ENCODE data around the gene NRIP2. TPM values are rescaled to one million over a fixed set of nuclear protein-coding genes. Genes with fewer than 3 reads are reported as not detected.

Gene NRIP2
- total RNA-seq, 1 donor from 2014 or later, result 9.7 TPM

DNA sequence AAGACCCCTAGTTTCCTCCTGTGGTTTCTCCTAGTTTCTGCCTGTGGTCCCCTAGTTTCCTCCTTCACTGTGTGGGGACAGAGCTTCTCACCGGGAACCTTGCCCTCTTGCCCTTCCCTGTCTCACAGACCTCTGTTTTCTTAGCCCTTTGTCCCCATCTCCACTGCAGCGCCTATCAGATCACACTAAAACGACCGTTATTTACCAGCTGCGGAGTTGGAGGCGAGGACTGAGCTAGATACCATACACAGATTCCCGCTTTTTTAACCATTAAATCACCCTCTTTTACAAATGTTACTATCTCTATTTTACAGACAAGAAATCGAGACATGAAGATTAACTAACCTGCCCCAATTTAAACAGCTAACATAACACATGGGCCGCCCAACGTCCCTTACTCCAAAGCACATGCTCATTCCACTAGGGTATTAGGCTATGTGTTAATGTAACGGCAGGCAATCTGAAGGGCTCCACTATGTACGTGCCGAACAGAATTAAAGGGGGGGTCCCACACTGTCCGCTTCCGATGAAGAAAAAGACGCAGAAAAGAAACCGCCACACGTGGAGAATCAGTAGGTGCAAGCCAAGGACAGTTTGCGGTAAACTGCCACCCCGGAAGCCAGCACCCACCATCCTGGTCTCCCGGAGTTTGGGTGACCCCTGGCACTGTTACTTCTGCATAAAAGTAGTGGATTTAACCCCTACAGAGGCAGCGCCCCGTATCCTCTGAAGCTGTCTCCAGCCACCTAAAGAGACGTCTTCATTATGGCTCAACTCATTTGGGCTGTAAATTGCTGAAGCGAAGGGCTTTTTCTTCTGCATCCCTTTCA is 41.9 kb downstream of the NRIP2 start:
- Histone ChIP-seq H3K36me3 (peaks cover 6 to 7% of the 10 kb centered on the region in 2 donors), H3K27ac (no peak overlapping the region), H3K4me3 (no peak overlapping the region), H3K9me3 (no peaks in the 10 kb centered on the region), H3K4me1 (peaks cover 13 to 17% of the 10 kb centered on the region in 2 donors), H3K27me3 (no peaks in the 10 kb centered on the region)
- TF ChIP-seq, protein P1, sequence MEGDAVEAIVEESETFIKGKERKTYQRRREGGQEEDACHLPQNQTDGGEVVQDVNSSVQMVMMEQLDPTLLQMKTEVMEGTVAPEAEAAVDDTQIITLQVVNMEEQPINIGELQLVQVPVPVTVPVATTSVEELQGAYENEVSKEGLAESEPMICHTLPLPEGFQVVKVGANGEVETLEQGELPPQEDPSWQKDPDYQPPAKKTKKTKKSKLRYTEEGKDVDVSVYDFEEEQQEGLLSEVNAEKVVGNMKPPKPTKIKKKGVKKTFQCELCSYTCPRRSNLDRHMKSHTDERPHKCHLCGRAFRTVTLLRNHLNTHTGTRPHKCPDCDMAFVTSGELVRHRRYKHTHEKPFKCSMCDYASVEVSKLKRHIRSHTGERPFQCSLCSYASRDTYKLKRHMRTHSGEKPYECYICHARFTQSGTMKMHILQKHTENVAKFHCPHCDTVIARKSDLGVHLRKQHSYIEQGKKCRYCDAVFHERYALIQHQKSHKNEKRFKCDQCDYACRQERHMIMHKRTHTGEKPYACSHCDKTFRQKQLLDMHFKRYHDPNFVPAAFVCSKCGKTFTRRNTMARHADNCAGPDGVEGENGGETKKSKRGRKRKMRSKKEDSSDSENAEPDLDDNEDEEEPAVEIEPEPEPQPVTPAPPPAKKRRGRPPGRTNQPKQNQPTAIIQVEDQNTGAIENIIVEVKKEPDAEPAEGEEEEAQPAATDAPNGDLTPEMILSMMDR (IDR thresholded peaks at IDR 0.05), result no peak
- intact Hi-C loops (cut with DNase I), result no loop called here
- DNase-seq (ENCODE audit: low spot score in 2 of 2), result peak in 1 of 2 donors; percentile 57

DNA sequence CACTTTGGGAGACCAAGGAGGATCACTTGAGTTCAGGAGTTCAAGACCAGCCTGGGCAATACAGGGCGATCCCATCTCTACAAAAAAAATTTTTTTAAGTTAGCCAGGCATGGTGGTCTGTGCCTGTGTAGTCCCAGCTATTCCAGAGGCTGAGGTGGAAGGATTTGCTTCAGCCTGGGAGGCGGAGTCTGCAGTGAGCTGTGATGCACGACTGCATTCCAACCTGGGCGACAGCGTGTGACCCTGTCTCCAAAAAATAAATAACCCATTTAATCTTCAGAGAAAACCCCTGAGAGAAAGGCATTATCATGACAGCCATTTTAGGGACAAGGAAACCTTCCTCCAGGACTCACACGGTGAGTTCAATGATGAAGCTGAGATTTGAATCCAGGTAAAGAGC is 43.7 kb downstream of the NRIP2 start:
- Histone ChIP-seq H3K27me3 (no peaks in the 10 kb centered on the region), H3K4me3 (no peak overlapping the region), H3K4me1 (peaks cover 0 to 2% of the 10 kb centered on the region in 2 donors), H3K9me3 (no peaks in the 10 kb centered on the region), H3K27ac (no peak overlapping the region), H3K36me3 (no peaks in the 10 kb centered on the region)
- DNase-seq (ENCODE audit: low spot score in 2 of 2), result peak in 1 of 2 donors; percentile 28
- intact Hi-C loops (cut with DNase I), result no loop called here
- TF ChIP-seq, protein P1 (IDR thresholded peaks at IDR 0.05), result no peak

DNA sequence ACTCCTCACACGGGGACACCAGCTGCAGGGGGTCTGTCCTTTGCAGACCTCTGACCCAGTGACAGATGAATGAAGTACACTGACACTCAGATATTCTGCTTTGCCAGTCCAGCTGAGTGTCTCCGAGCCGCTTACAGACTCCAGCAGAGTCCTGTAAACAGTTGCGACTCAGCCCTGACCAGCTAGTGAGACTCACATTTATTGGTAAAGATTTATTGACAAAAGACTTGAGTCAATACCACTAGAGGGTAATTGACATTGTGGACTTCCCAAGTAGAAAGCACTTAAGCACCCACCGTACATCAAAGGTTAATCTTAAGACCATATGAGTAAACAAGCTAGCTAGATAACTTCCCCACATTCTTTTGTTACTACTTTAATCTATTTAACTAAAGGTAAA is 49.8 kb downstream of the NRIP2 start:
- H3K9me3 ChIP-seq, result no peaks in the 10 kb centered on the region
- TF ChIP-seq, protein P1 (IDR thresholded peaks at IDR 0.05), result no peak
- no peak overlapping the region for H3K27ac ChIP-seq
- no peaks in the 10 kb centered on the region for H3K36me3 ChIP-seq
- H3K27me3 ChIP-seq, result no peaks in the 10 kb centered on the region
- no peak overlapping the region for H3K4me3 ChIP-seq
- DNase-seq (ENCODE audit: low spot score in 2 of 2), result no peak
- no peaks in the 10 kb centered on the region for H3K4me1 ChIP-seq
- intact Hi-C loops (cut with DNase I), result no loop called here

DNA sequence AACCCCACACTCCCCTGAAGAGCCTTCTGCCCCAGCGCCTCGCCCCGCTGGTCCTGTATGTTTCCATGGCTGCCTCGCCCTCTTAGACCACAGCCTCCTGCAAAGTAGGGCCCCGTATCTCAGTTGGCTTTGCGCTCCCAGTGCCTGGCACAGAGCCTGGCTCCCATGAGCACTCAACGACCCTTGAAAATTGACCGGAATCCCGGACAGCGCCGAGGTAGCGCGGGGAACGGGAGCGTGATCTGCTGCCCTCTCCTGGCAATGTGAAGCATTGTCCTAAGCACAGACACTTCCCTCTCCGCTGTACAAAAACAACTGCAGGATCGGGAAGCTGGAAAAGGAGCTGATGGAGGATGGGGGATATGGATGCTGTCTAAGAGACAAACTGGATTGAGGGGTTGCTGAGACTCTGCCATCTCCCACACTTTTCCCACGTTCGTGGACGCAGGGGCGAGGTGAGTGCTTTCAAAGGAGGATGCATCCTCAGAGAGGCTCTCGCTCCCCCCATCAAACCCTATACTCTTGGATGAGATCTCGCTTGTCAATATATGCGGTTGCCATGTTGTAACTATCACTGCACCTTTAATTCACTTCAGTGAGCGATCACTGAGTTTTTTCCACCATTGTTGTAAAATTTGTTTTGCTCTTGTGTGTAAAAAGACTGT is 50.8 kb downstream of the NRIP2 start:
- Histone ChIP-seq H3K9me3 (no peaks in the 10 kb centered on the region), H3K36me3 (no peaks in the 10 kb centered on the region), H3K27me3 (no peaks in the 10 kb centered on the region), H3K4me1 (no peaks in the 10 kb centered on the region), H3K4me3 (peak overlapping the region; percentile 41 to 56), H3K27ac (no peak overlapping the region)
- intact Hi-C loops (cut with DNase I), result loop anchor here (1.0 to 5.0 kb wide), 2 partner anchors 45 to 92 kb away; no protein-coding TSS in a partner anchor
- TF ChIP-seq, protein P1 (IDR thresholded peaks at IDR 0.05), result peak; percentile 81 to 94 (median 91)
- DNase-seq (ENCODE audit: low spot score in 2 of 2), result peak in 1 of 2 donors; percentile 78

DNA sequence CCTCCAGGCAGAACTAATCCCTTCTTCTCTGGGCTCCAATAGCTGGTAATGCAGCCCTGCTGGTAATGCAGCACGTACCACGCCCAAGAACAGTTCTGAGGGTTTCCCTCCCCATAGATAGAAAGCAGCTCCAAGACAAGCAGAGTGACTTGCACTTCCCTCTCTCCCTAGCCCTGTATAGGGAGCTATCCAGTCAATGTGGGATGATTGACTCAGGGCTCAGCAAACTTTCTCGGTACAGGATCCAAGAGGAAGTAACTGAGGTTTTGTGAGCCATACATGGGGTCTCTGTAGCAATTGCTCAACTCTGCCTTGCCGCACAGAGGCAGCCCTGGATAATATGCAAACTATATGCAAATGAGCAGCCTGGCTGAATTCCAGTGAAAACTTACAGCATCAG is 55.6 kb downstream of the NRIP2 start:
- DNase-seq (ENCODE audit: low spot score in 2 of 2), result no peak
- H3K4me1 ChIP-seq, result no peaks in the 10 kb centered on the region
- TF ChIP-seq, protein P1 (IDR thresholded peaks at IDR 0.05), result no peak
- H3K9me3 ChIP-seq, result no peaks in the 10 kb centered on the region
- H3K27ac ChIP-seq, result no peak overlapping the region
- intact Hi-C loops (cut with DNase I), result no loop called here
- no peak overlapping the region for H3K4me3 ChIP-seq
- H3K27me3 ChIP-seq, result no peaks in the 10 kb centered on the region
- no peaks in the 10 kb centered on the region for H3K36me3 ChIP-seq

Measured in ascending aorta (tissue), 2 donors.